Measurements from ENCODE around the gene ANKRD13A. TPM values are rescaled to one million over a fixed set of nuclear protein-coding genes. Genes with fewer than 3 reads are reported as not detected.

Gene ANKRD13A
- total RNA-seq, 4 donors from 2014 or later: 125 to 167 (median 137) TPM

GRCh38 chr12:109967383-109968031 lies 31.7 kb upstream of the ANKRD13A start:
- Histone ChIP-seq H3K36me3 (peaks cover 19 to 21% of the 10 kb centered on the region in 2 donors), H3K4me3 (replicated peaks in 1 of 3) (no peak overlapping the region), H3K4me1 (peaks cover 8 to 9% of the 10 kb centered on the region in 2 donors), H3K9me3 (no peaks in the 10 kb centered on the region), H3K27me3 (no peaks in the 10 kb centered on the region), H3K27ac (no peak overlapping the region)
- WGBS, 2 donors: 81 to 83% methylated on average over 8 of the region's 8 CpGs
- TF ChIP-seq CTCF (IDR thresholded peaks at IDR 0.05) (no peak), POLR2A (IDR thresholded peaks at IDR 0.05) (no peak)
- intact Hi-C loops (cut with DNase I): no loop called here
- DNase-seq: no peak

- WGBS, 2 donors: 75 to 87% methylated on average over 2 of the region's 2 CpGs
- TF ChIP-seq POLR2A (IDR thresholded peaks at IDR 0.05) (no peak), CTCF (IDR thresholded peaks at IDR 0.05) (no peak)
- H3K36me3 ChIP-seq: peaks cover 20 to 26% of the 10 kb centered on the region in 2 donors
- no peak overlapping the region for H3K4me3 ChIP-seq (replicated peaks in 1 of 3)
- H3K27ac ChIP-seq: no peak overlapping the region
- H3K27me3 ChIP-seq: no peaks in the 10 kb centered on the region
- H3K4me1 ChIP-seq: peaks cover 8 to 9% of the 10 kb centered on the region in 2 donors
- H3K9me3 ChIP-seq: no peaks in the 10 kb centered on the region
- DNase-seq: no peak
- intact Hi-C loops (cut with DNase I): no loop called here
Measured at GRCh38 chr12:109968032-109968420, 31.2 kb upstream of the ANKRD13A start.

- WGBS, 2 donors: 96 to 98% methylated on average over 8 of the region's 8 CpGs
- intact Hi-C loops (cut with DNase I): no loop called here
- Histone ChIP-seq H3K4me1 (peaks cover 8 to 9% of the 10 kb centered on the region in 2 donors), H3K36me3 (peaks cover 26 to 27% of the 10 kb centered on the region in 2 donors), H3K9me3 (no peaks in the 10 kb centered on the region), H3K27ac (no peak overlapping the region), H3K4me3 (replicated peaks in 1 of 3) (no peak overlapping the region), H3K27me3 (no peaks in the 10 kb centered on the region)
- TF ChIP-seq POLR2A (IDR thresholded peaks at IDR 0.05): no peak
- TF ChIP-seq CTCF (IDR thresholded peaks at IDR 0.05): no peak
- no peak for DNase-seq
Measured at GRCh38 chr12:109968801-109969200, 30.4 kb upstream of the ANKRD13A start.

GRCh38 chr12:109972821-109973220 lies 26.4 kb upstream of the ANKRD13A start:
- WGBS, 2 donors: 97 to 99% methylated on average over 4 of the region's 4 CpGs
- Histone ChIP-seq H3K27me3 (no peaks in the 10 kb centered on the region), H3K4me3 (replicated peaks in 1 of 3) (no peak overlapping the region), H3K4me1 (no peaks in the 10 kb centered on the region), H3K36me3 (peaks cover 43 to 44% of the 10 kb centered on the region in 2 donors), H3K27ac (no peak overlapping the region), H3K9me3 (no peaks in the 10 kb centered on the region)
- intact Hi-C loops (cut with DNase I): no loop called here
- no peak for DNase-seq
- TF ChIP-seq CTCF (IDR thresholded peaks at IDR 0.05) (no peak), POLR2A (IDR thresholded peaks at IDR 0.05) (no peak)

- 95 to 97% methylated on average over 5 of the region's 5 CpGs for WGBS, 2 donors
- intact Hi-C loops (cut with DNase I): no loop called here
- Histone ChIP-seq H3K27ac (no peak overlapping the region), H3K4me1 (peaks cover 14 to 20% of the 10 kb centered on the region in 2 donors), H3K9me3 (no peaks in the 10 kb centered on the region), H3K36me3 (peaks cover 43 to 54% of the 10 kb centered on the region in 2 donors), H3K4me3 (replicated peaks in 1 of 3) (no peak overlapping the region), H3K27me3 (no peaks in the 10 kb centered on the region)
- TF ChIP-seq CTCF (IDR thresholded peaks at IDR 0.05) (no peak), POLR2A (IDR thresholded peaks at IDR 0.05) (no peak)
- DNase-seq: no peak
Measured at GRCh38 chr12:109981311-109981710, 17.9 kb upstream of the ANKRD13A start.
